Airway epithelial cell (primary cell): ENCODE results near the gene LCE3B. TPM values are rescaled to one million over a fixed set of nuclear protein-coding genes. Genes with fewer than 3 reads are reported as not detected.

Source experiments
- total RNA-seq: library from RNA; depleted of rRNA; stranded (reverse); fragments of >200 nt; gene quantifications from 2 replicates; pipeline ENCODE4 v1.2.3, GENCODE V29; 2015

LCE3B gene
- not detected in 2 replicates for total RNA-seq

GRCh38 chr1:152613511-152613910, at the start of gene LCE3B:
Gene LCE3B, plus strand, starts transcription at chr1:152613811. Its CDS starts 0 bp downstream, at chr1:152613811.

GRCh38 chr1:152566681-152567080, 46.9 kb upstream of the LCE3B start, which contains the start of gene LCE3E:
Gene LCE3E, minus strand, starts transcription at chr1:152566780. Its CDS starts 572 bp downstream, at chr1:152566208.

GRCh38 chr1:152580433-152580832, 33.2 kb upstream of the LCE3B start, which contains the start of gene LCE3D:
Gene LCE3D, minus strand, starts transcription at chr1:152580516. Its CDS starts 580 bp downstream, at chr1:152579936.

GRCh38 chr1:152599934-152600333, 13.7 kb upstream of the LCE3B start, which contains the start of gene LCE3C:
Gene LCE3C, plus strand, starts transcription at chr1:152600234. Its CDS starts 498 bp downstream, at chr1:152600732.

GRCh38 chr1:152622803-152623202, 9.2 kb downstream of the LCE3B start, which contains the start of gene LCE3A:
Gene LCE3A, minus strand, starts transcription at chr1:152623103. Its CDS starts 0 bp downstream, at chr1:152623103.

GRCh38 chr1:152663098-152663497, 49.5 kb downstream of the LCE3B start, which contains the start of gene LCE2D:
Gene LCE2D, plus strand, starts transcription at chr1:152663380. Its CDS starts 726 bp downstream, at chr1:152664106.

Other genes with a start within 250 kb of the LCE3B start
- gene CRNN, start 199.5 kb upstream of the LCE3B start, total RNA-seq = 5.2 and 6.1 TPM in 2 replicates
- gene LCE5A, start 103.0 kb upstream of the LCE3B start, total RNA-seq = not detected in 2 replicates
- 9.1 and 12.0 TPM in 2 replicates for gene CRCT1, start 99.3 kb upstream of the LCE3B start, total RNA-seq
- gene LCE3E, start 47.0 kb upstream of the LCE3B start, total RNA-seq = 0.23 and 0.63 TPM in 2 replicates
- gene LCE3D, start 33.3 kb upstream of the LCE3B start, total RNA-seq = 0.60 TPM in 1 of 2 replicates, not detected in the other
- not detected in 2 replicates for gene LCE3C, start 13.6 kb upstream of the LCE3B start, total RNA-seq
- gene LCE3A, start 9.3 kb downstream of the LCE3B start, total RNA-seq = not detected in 2 replicates
- not detected in 2 replicates for gene LCE2D, start 49.6 kb downstream of the LCE3B start, total RNA-seq
- not detected in 2 replicates for gene LCE2C, start 61.5 kb downstream of the LCE3B start, total RNA-seq
- not detected in 2 replicates for gene LCE2B, start 72.3 kb downstream of the LCE3B start, total RNA-seq
- not detected in 2 replicates for gene LCE2A, start 84.5 kb downstream of the LCE3B start, total RNA-seq
- gene LCE4A, start 94.3 kb downstream of the LCE3B start, total RNA-seq = not detected in 2 replicates
- not detected in 2 replicates for gene KPRP, start 144.2 kb downstream of the LCE3B start, total RNA-seq
- not detected in 2 replicates for gene LCE1F, start 161.3 kb downstream of the LCE3B start, total RNA-seq
- 0.37 TPM in 1 of 2 replicates, not detected in the other for gene LCE1E, start 172.4 kb downstream of the LCE3B start, total RNA-seq
- not detected in 2 replicates for gene LCE1D, start 182.9 kb downstream of the LCE3B start, total RNA-seq
- not detected in 2 replicates for gene LCE1C, start 192.8 kb downstream of the LCE3B start, total RNA-seq
- gene LCE1B, start 198.2 kb downstream of the LCE3B start, total RNA-seq = not detected in 2 replicates
- not detected in 2 replicates for gene LCE1A, start 213.7 kb downstream of the LCE3B start, total RNA-seq
- gene LCE6A, start 229.0 kb downstream of the LCE3B start, total RNA-seq = not detected in 2 replicates
- gene LCE7A, start 246.2 kb downstream of the LCE3B start, total RNA-seq = not detected in 2 replicates